HG02970 (cell line): ENCODE data around the gene OR51V1.
"Not testable (repeated sequence)": the region's sequence is repeated elsewhere in the genome, so short reads cannot be mapped to it uniquely, and the experiment has no call there.

ENCODE experiments used
- ATAC-seq: cut with Tn5 transposase; IDR thresholded peaks from one replicate; pipeline ENCODE4 v1.9.1; 2021; ENCODE audit warnings: mild to moderate bottlenecking, moderate library complexity, moderate number of reproducible peaks; ENCODE audit not compliant: unreplicated experiment, low FRiP score

OR51V1 gene, protein sequence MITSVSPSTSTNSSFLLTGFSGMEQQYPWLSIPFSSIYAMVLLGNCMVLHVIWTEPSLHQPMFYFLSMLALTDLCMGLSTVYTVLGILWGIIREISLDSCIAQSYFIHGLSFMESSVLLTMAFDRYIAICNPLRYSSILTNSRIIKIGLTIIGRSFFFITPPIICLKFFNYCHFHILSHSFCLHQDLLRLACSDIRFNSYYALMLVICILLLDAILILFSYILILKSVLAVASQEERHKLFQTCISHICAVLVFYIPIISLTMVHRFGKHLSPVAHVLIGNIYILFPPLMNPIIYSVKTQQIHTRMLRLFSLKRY

GRCh38 chr11:5200582-5200981, at the start of gene OR51V1:
TSS of gene OR51V1 (minus strand) at chr11:5200682. CDS start at chr11:5200682, 0 bp downstream.
- no peak for ATAC-seq

DNA sequence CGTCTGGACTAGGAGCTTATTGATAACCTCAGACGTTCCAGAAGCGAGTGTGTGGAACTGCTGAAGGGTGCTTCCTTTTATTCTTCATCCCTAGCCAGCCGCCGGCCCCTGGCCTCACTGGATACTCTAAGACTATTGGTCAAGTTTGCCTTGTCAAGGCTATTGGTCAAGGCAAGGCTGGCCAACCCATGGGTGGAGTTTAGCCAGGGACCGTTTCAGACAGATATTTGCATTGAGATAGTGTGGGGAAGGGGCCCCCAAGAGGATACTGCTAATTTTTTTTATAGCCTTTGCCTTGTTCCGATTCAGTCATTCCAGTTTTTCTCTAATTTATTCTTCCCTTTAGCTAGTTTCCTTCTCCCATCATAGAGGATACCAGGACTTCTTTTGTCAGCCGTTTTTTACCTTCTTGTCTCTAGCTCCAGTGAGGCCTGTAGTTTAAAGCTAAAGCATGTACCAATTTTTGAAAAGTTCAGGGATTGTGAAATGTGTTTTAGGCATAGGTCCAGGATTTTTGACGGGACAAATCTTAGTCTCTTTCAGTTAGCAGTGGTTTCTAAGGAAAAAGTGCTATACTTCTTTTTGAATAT, 49.4 kb upstream of the OR51V1 start, which contains the start of gene HBG1:
Gene HBG1 (minus strand): TSS at position 51 of the 590 bp plus-strand sequence. CDS start 53 bp downstream, outside the sequence.
- not testable (repeated sequence) for ATAC-seq

DNA sequence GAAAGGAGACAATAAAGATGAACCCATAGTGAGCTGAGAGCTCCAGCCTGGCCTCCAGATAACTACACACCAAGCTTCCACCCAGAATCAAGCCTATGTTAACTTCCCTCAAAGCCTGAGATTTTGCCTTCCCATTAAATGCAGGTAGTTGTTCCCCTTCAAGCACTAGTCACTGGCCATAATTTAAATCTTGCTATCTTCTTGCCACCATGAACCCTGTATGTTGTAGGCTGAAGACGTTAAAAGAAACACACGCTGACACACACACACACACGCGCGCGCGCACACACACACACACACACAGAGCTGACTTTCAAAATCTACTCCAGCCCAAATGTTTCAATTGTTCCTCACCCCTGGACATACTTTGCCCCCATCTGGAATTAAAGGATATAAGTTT, 48.0 kb upstream of the OR51V1 start:
- not testable (repeated sequence) for ATAC-seq

DNA sequence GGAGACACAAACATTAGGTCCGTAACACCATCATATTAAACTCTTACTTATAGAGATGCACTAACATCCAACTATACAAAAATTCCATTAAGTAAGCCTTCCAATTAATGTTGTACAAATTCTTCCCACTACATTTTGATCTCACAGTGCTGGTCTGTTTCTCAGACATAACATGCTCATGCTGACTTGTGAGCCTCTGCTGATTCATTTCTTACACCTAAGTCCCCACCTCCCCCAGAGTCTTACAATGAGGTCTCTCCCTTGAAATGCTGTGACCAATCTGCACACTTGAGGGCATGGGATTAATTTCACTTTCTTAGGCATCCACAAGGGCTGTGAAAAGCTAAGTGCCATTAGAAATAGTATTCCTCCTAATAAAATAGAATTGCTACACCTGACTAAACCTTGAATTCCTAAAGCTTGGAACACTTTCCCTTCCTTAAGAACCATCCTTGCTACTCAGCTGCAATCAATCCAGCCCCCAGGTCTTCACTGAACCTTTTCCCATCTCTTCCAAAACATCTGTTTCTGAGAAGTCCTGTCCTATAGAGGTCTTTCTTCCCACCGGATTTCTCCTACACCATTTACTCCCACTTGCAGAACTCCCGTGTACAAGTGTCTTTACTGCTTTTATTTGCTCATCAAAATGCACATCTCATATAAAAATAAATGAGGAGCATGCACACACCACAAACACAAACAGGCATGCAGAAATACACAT, 47.1 kb upstream of the OR51V1 start:
- ATAC-seq: no peak

DNA sequence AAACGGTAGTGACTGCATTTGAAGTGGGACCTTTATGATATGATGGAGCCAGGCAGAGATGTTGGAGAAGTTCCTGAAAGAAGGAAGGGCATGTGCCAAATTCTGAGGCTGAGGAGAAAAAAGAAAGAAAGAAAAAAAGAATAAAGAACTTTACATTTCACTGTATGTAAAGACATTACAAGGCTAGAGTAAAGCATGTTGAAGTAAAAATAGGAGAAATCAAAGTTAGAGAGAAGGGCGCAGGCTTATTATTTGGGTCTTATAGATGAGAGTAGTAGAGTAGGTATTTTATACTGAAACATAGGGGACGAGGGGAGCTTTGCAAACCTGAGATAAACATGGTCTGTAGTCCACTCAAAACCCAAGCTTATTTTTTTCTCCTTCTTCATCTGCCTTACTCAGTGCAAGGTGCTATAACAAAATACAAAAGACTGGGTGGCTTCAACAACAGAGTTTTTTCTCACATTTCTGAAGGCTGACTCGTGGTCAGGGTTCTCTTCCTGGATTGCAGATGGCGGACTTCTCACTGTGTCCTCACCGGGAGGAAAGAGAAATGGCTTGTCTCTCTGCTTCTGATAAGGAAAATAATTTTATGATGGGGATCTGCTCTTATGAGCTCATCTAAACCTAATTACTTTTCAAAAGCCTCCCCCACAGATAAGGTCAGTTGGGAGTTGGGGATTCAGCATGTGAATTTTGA, 46.4 kb upstream of the OR51V1 start:
- no peak for ATAC-seq

DNA sequence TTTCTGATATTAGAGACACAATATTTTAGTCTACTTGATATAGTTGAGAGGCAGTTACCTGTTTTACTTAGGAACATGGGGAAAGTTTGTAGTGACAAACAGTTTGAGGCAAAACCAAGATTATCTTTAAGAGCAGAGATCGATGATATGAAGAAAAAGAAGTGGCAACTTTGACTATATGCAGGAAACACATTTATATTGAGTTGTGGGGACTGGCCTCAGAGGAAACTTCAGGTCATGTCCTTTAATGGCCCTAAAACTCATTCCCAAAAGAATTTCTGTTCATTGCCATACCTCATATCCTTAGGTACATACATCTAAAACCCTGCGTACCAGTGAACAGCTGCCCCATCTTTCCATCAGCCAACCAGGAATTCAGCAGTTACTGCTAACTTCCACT, 44.7 kb upstream of the OR51V1 start:
- ATAC-seq: no peak

GRCh38 chr11:5243816-5244180, 43.3 kb upstream of the OR51V1 start:
- ATAC-seq: no peak

DNA sequence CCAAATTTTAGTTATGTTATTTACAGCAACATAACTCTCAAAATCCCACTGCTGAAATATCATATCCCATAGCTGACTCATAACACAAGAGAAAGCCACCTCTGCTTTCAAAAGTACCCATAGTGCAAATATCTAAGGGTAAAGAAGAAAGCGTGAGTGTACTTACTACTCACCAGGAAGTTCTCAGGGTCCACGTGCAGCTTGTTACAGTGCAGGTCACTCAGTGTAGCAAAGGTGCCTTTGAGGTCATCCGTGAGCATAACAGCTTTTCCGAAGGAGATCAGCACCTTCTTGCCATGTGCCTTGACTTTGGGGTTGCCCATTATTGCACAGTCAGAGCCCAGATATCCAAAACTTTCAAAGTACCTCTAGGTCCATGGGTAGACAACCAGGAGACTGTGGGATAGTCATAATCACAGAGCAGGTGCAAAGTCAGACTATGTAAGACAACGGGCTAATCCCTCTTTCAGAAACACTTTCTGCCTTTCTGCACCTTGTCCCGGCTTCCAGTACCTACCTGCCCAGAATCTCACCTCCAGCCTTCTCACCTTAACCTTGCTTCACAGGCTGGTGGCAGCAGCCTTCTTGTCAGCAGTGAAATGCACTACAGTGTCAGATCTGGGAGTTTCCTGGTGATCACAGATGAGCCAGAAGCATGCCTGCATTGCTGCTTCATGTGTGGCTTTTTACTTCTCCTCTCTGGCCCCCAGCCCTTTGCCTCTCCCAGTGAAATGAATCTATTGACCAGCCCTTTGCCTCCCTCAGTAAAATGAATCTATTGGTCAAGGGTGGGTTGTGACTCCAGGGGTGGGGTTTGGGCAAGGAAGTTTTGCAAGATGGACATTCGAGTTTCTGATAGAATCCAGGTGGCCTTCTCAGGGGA, 42.7 kb upstream of the OR51V1 start:
- ATAC-seq: no peak

- ATAC-seq: no peak
Observed at GRCh38 chr11:5242208-5242607, 41.7 kb upstream of the OR51V1 start.

DNA sequence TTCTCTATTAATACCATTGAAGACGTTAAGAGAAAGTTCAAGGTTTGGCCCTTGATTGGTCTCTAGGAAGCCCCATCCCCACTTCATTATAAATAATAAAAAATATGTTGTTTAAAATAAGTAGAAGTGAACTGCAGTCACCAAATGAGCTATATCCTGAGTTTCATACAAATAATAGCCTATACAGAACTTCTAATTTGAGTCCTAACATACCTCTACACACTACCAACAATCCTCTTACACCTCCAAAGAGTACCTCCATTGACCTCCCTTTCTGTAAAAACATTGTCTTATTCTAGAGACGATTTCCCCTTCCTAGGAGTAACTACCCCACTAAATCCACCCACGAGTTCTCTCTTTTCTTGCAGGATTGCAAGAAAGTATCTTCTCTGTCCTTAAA, 41.0 kb upstream of the OR51V1 start:
- ATAC-seq: no peak

- ATAC-seq: no peak
Observed at GRCh38 chr11:5240458-5240857, 40.0 kb upstream of the OR51V1 start.

DNA sequence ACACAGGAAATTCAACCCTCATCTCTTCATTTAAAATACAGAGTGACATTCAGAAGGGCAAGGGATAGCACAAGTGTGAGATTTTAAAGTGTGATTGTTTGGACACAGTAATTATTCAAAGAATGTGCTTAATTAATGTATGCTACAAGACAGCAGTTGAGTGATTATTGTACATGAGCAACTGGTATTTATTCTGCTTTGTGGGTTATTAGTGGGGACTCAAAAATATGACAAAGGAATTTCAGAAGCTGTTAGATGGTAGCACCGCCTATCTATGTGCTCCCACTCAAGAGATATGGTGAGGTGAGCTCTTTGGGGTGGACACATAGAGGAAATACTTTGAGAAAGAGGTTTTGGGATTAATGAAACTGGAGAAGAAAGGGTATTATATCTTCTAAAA, 39.6 kb upstream of the OR51V1 start:
- ATAC-seq: no peak

GRCh38 chr11:5239046-5239445, 38.6 kb upstream of the OR51V1 start:
- no peak for ATAC-seq

- ATAC-seq: no peak
Observed at GRCh38 chr11:5238486-5238885, 38.0 kb upstream of the OR51V1 start.

DNA sequence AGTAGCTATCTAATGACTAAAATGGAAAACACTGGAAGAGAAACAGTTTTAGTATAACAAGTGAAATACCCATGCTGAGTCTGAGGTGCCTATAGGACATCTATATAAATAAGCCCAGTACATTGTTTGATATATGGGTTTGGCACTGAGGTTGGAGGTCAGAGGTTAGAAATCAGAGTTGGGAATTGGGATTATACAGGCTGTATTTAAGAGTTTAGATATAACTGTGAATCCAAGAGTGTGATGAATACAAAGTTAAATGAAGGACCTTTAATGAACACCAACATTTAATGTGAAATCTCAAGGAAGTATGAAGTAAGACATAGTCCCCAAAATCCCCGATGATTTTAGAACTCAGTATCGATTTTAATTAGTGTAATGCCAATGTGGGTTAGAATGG, 36.9 kb upstream of the OR51V1 start:
- no peak for ATAC-seq

- ATAC-seq: no peak
Observed at GRCh38 chr11:5235364-5236095, 35.0 kb upstream of the OR51V1 start.

DNA sequence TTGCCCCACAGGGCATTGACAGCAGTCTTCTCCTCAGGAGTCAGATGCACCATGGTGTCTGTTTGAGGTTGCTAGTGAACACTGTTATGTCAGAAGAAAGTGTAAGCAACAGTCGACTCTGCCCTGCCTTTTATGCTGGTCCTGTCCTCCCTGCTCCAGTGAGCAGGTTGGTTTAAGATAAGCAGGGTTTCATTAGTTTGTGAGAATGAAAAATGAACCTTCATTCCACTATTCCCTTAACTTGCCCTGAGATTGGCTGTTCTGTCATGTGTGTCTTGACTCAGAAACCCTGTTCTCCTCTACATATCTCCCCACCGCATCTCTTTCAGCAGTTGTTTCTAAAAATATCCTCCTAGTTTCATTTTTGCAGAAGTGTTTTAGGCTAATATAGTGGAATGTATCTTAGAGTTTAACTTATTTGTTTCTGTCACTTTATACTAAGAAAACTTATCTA, 33.9 kb upstream of the OR51V1 start, which contains the start of gene HBD:
Gene HBD (minus strand): TSS at position 103 of the 454 bp plus-strand sequence. CDS start 50 bp downstream, at position 53.
- ATAC-seq: peak; percentile 57

DNA sequence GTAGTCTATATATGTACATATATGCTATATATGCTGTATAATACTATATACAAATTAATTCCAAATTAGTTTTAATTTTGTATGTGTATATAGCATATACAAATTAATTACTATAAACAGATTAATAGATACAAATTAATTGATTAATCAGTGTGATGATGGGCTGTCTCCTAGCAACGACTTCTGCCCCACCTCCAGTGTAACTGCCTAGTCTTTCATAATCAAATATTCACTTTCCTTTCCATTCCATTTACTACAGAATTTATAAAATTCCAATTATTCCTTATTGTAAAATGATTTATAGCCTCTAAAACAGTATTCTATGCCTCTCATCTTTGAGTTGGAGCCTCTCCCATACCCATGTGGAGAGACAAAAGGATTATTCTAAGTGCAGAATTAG, 32.8 kb upstream of the OR51V1 start:
- ATAC-seq: no peak

- ATAC-seq: no peak
Observed at GRCh38 chr11:5232821-5233220, 32.3 kb upstream of the OR51V1 start.
